SK-N-MC (cell line): Measurements from ENCODE around the gene ATG3.

Experiments
- DNase-seq: peaks from one replicate; pipeline ENCODE4 v3.0.0-alpha.2; 2011; ENCODE audit warnings: low read depth, low spot score
- H3K27ac ChIP-seq: fragments of 200-600 bp; sonication (generic); 2 replicates; pipeline ENCODE4 v1.5.1; 2016; ENCODE audit warnings: mixed run types
- H3K36me3 ChIP-seq: fragments of 200-600 bp; sonication (generic); 2 replicates; pipeline ENCODE4 v1.6.1; 2017; ENCODE audit warnings: antibody characterized with exemption, low read length, mixed read lengths; ENCODE audit not compliant: insufficient read depth
- H3K4me3 ChIP-seq: fragments of 200-600 bp; sonication (generic); 2 replicates; pipeline ENCODE4 v1.5.1; 2016
- H3K9ac ChIP-seq: fragments of 200-600 bp; sonication (generic); 2 replicates; pipeline ENCODE4 v1.8.0; 2017; ENCODE audit warnings: mixed run types, mixed read lengths; ENCODE audit not compliant: insufficient read length
- H3K9me3 ChIP-seq: fragments of 200-600 bp; sonication (generic); 2 replicates; pipeline ENCODE4 v1.6.1; 2017; ENCODE audit warnings: low read depth, mild to moderate bottlenecking, antibody characterized with exemption, low read length, moderate library complexity, mixed read lengths
- EZH2 ChIP-seq: fragments of 200-600 bp; sonication (generic); IDR thresholded peaks from one replicate; pipeline ENCODE4 v1.6.1; 2017; ENCODE audit warnings: antibody characterized with exemption
- FOXP2 ChIP-seq: optimal IDR thresholded peaks from 2 replicates; pipeline ENCODE3; 2011; ENCODE audit warnings: mild to moderate bottlenecking, moderate library complexity; ENCODE audit not compliant: insufficient read depth; ENCODE audit errors: extremely low read length, control extremely low read depth
- POLR2AphosphoS5 ChIP-seq: IDR thresholded peaks from 2 replicates; pipeline ENCODE4 v1.6.1; 2012; ENCODE audit warnings: mild to moderate bottlenecking, low read depth, low read length, borderline replicate concordance

Gene ATG3

GRCh38 chr3:112597945-112598344, 36.2 kb upstream of the ATG3 start:
- TF ChIP-seq EZH2 (no peak), POLR2AphosphoS5 (no peak), FOXP2 (no peak)
- DNase-seq = no peak
- H3K4me3 ChIP-seq = no peak overlapping the region
- H3K9ac ChIP-seq = no peak overlapping the region
- no peak overlapping the region for H3K27ac ChIP-seq
- H3K9me3 ChIP-seq = no peaks in the 10 kb centered on the region
- H3K36me3 ChIP-seq = peaks cover 14% of the 10 kb centered on the region; the same call in 1 of the 2 replicates

DNA sequence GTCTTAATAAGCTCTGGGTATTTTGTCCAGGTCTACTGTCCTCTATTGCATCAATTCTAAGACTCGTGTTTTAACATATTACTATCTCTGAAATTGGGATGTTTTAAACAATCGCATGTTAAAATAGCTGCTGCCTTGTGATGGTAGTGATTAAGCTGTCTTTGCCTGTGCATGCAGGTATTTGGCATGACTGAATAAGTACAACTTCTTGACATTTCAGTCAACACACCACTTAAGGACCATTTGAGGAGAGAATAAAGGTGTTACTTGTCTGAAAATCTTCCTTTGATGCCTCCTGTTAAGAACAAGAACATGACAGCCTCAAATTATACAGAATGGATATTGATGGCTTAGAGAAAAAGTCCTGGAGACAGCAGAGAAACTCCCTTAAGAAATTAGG, 33.1 kb upstream of the ATG3 start:
- H3K4me3 ChIP-seq = no peak overlapping the region
- H3K36me3 ChIP-seq = peaks cover 25% of the 10 kb centered on the region
- no peak overlapping the region for H3K27ac ChIP-seq
- DNase-seq = no peak
- H3K9ac ChIP-seq = no peak overlapping the region
- TF ChIP-seq POLR2AphosphoS5 (no peak), EZH2 (no peak), FOXP2 (no peak)
- H3K9me3 ChIP-seq = no peaks in the 10 kb centered on the region

DNA sequence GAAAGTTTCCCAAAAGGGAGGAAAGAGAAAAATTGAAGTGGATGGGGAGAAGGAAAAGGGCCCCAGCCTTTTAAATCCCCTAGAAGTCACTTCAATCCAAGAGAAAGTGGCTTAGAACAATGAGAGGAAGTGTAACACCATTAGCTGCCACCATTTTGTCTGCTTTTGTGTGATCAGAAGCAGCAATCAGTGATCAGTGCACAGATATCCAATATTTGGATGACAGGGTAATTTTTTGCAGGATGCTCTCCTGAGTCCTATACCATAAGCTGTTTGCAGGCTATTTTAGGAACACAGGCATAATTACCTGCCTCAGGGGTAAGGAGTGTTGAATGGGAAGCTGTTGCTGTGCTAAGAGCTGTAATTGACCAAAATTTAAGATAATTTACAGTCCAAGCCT, 31.5 kb upstream of the ATG3 start:
- TF ChIP-seq FOXP2 (no peak), POLR2AphosphoS5 (no peak), EZH2 (no peak)
- H3K9me3 ChIP-seq = no peaks in the 10 kb centered on the region

GRCh38 chr3:112587336-112587735, 25.6 kb upstream of the ATG3 start:
- H3K27ac ChIP-seq = no peak overlapping the region
- no peak for DNase-seq
- peaks cover 25% of the 10 kb centered on the region for H3K36me3 ChIP-seq
- H3K4me3 ChIP-seq = no peak overlapping the region
- H3K9ac ChIP-seq = no peak overlapping the region
- H3K9me3 ChIP-seq = no peaks in the 10 kb centered on the region
- no peak for TF ChIP-seq EZH2
- TF ChIP-seq POLR2AphosphoS5 = no peak
- TF ChIP-seq FOXP2 = no peak

More for the DNA sequence above, 31.5 kb upstream of the ATG3 start:
- H3K4me3 ChIP-seq = no peak overlapping the region
- H3K9ac ChIP-seq = no peak overlapping the region
- peaks cover 28% of the 10 kb centered on the region for H3K36me3 ChIP-seq
- no peak overlapping the region for H3K27ac ChIP-seq
- DNase-seq = no peak

- no peak for DNase-seq
- Histone ChIP-seq H3K9me3 (no peaks in the 10 kb centered on the region), H3K4me3 (no peak overlapping the region), H3K36me3 (peaks cover 21% of the 10 kb centered on the region), H3K9ac (no peak overlapping the region), H3K27ac (no peak overlapping the region)
- TF ChIP-seq POLR2AphosphoS5 = no peak
- TF ChIP-seq FOXP2 = no peak
- TF ChIP-seq EZH2 = no peak
Measured at GRCh38 chr3:112585782-112586181, 24.0 kb upstream of the ATG3 start.

- no peak for DNase-seq
- Histone ChIP-seq H3K9ac (no peak overlapping the region), H3K27ac (no peak overlapping the region), H3K4me3 (no peak overlapping the region), H3K36me3 (peaks cover 17% of the 10 kb centered on the region), H3K9me3 (no peaks in the 10 kb centered on the region)
- TF ChIP-seq EZH2 (no peak), FOXP2 (no peak), POLR2AphosphoS5 (no peak)
Measured at GRCh38 chr3:112583105-112583504, 21.3 kb upstream of the ATG3 start.

GRCh38 chr3:112582244-112582874, 20.6 kb upstream of the ATG3 start:
- Histone ChIP-seq H3K9ac (no peak overlapping the region), H3K9me3 (no peaks in the 10 kb centered on the region), H3K36me3 (peaks cover 12% of the 10 kb centered on the region), H3K27ac (no peak overlapping the region), H3K4me3 (no peak overlapping the region)
- TF ChIP-seq POLR2AphosphoS5 (no peak), EZH2 (no peak), FOXP2 (no peak)
- DNase-seq = peak; percentile 16

DNA sequence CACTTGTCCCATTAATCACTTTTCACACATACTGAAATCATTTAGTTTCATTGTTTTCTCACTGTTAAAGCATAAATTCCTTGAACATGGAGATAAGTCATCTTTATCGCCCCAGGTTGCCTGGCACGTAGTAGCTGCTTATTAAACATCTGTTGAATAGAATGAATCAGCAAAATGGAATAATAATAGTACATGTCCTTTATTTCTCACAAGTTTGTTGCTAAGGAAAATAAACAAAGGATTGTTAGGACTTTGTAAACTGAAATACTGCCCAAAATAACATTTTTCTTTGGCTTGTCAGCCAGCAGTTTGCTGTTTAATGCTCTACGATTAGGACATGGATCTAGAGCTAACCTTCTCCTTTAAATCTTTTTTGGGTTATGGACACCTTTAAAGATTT, 17.9 kb upstream of the ATG3 start:
- peaks cover 7% of the 10 kb centered on the region for H3K36me3 ChIP-seq
- H3K27ac ChIP-seq = no peak overlapping the region
- no peak for DNase-seq
- no peak overlapping the region for H3K9ac ChIP-seq
- H3K4me3 ChIP-seq = no peak overlapping the region
- TF ChIP-seq EZH2 (no peak), POLR2AphosphoS5 (no peak), FOXP2 (no peak)
- H3K9me3 ChIP-seq = no peaks in the 10 kb centered on the region

DNA sequence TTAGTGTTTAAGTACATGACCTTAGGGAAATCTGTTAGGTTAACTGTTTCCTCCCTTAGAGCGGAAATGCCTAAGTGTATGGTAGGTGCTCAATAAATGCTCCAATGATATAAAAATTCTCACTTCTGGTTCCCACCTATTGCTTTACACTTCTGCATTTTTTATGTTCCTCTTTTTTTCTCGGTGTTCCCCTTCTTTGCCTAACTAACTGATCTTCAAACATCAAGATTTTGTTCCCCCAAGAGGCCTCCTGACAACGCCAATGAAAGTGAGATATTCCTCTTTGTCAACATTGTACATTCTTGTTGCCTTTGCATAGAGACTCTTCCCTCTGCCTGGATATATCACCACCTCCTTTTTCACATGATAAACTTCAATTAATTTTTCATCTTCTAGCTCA, 17.5 kb upstream of the ATG3 start:
- Histone ChIP-seq H3K9me3 (no peaks in the 10 kb centered on the region), H3K4me3 (no peak overlapping the region), H3K27ac (no peak overlapping the region), H3K9ac (no peak overlapping the region), H3K36me3 (peaks cover 4% of the 10 kb centered on the region)
- TF ChIP-seq FOXP2 (no peak), EZH2 (no peak), POLR2AphosphoS5 (no peak)
- DNase-seq = no peak
